ENCODE results near the gene STX12.

STX12 gene

GRCh38 chr1:27784700-27785099, 11.7 kb downstream of the STX12 start:
- Histone ChIP-seq H3K4me1 (ENCODE audit: insufficient read depth, low read length, poor library complexity, severe bottlenecking) (peaks cover 7% of the 10 kb centered on the region), H2AFZ (ENCODE audit: low read length) (no peak overlapping the region), H3K4me3 (ENCODE audit: low read length, poor library complexity, severe bottlenecking) (no peak overlapping the region), H3K36me3 (ENCODE audit: insufficient read depth, low read length) (peaks cover 6% of the 10 kb centered on the region; the same call in 1 of the 2 replicates), H3K9ac (ENCODE audit: low read depth, low read length, poor library complexity, severe bottlenecking) (no peak overlapping the region), H3K27me3 (ENCODE audit: insufficient read depth, low read length, poor library complexity, severe bottlenecking) (no peaks in the 10 kb centered on the region), H3K9me3 (ENCODE audit: insufficient read depth, low read depth, low read length) (no peaks in the 10 kb centered on the region), H4K20me1 (ENCODE audit: insufficient read depth, low read length, poor library complexity, severe bottlenecking) (no peaks in the 10 kb centered on the region), H3K79me2 (ENCODE audit: insufficient read depth, low read length) (peaks cover 7% of the 10 kb centered on the region; the same call in 1 of the 2 replicates), H3F3A (ENCODE audit: low read depth) (no peaks in the 10 kb centered on the region; the same call in 1 of the 2 replicates), H3K4me2 (ENCODE audit: low read depth, low read length, poor library complexity, severe bottlenecking) (no peak overlapping the region), H3K9me2 (replicated peaks; ENCODE audit: low read depth, low read length) (no peaks in the 10 kb centered on the region)
- TF ChIP-seq EZH2phosphoT487 (IDR thresholded peaks at IDR 0.05; ENCODE audit: borderline replicate concordance) (no peak), CTCF (conservative IDR thresholded peaks at IDR 0.05; ENCODE audit: low read length) (no peak)

- H3K9me2 ChIP-seq (replicated peaks; ENCODE audit: low read depth, low read length), result no peaks in the 10 kb centered on the region
- peaks cover 7% of the 10 kb centered on the region for H3K4me1 ChIP-seq (ENCODE audit: insufficient read depth, low read length, poor library complexity, severe bottlenecking)
- no peaks in the 10 kb centered on the region for H3K9me3 ChIP-seq (ENCODE audit: insufficient read depth, low read depth, low read length)
- H3F3A ChIP-seq (ENCODE audit: low read depth), result no peaks in the 10 kb centered on the region; the same call in 1 of the 2 replicates
- no peak overlapping the region for H3K4me3 ChIP-seq (ENCODE audit: low read length, poor library complexity, severe bottlenecking)
- no peak overlapping the region for H3K9ac ChIP-seq (ENCODE audit: low read depth, low read length, poor library complexity, severe bottlenecking)
- H3K79me2 ChIP-seq (ENCODE audit: insufficient read depth, low read length), result peaks cover 7% of the 10 kb centered on the region; the same call in 1 of the 2 replicates
- TF ChIP-seq EZH2phosphoT487 (IDR thresholded peaks at IDR 0.05; ENCODE audit: borderline replicate concordance) (no peak), CTCF (conservative IDR thresholded peaks at IDR 0.05; ENCODE audit: low read length) (no peak)
- no peaks in the 10 kb centered on the region for H4K20me1 ChIP-seq (ENCODE audit: insufficient read depth, low read length, poor library complexity, severe bottlenecking)
- no peak overlapping the region for H3K4me2 ChIP-seq (ENCODE audit: low read depth, low read length, poor library complexity, severe bottlenecking)
- H3K27me3 ChIP-seq (ENCODE audit: insufficient read depth, low read length, poor library complexity, severe bottlenecking), result no peaks in the 10 kb centered on the region
- H3K36me3 ChIP-seq (ENCODE audit: insufficient read depth, low read length), result peaks cover 14% of the 10 kb centered on the region; the same call in 1 of the 2 replicates
- no peak overlapping the region for H2AFZ ChIP-seq (ENCODE audit: low read length)
These were observed 12.9 kb downstream of the STX12 start for GRCh38 chr1:27785781-27786455.

- no peaks in the 10 kb centered on the region for H3K27me3 ChIP-seq (ENCODE audit: insufficient read depth, low read length, poor library complexity, severe bottlenecking)
- TF ChIP-seq CTCF (conservative IDR thresholded peaks at IDR 0.05; ENCODE audit: low read length) (no peak), EZH2phosphoT487 (IDR thresholded peaks at IDR 0.05; ENCODE audit: borderline replicate concordance) (no peak)
- no peak overlapping the region for H2AFZ ChIP-seq (ENCODE audit: low read length)
- H3K4me2 ChIP-seq (ENCODE audit: low read depth, low read length, poor library complexity, severe bottlenecking), result no peak overlapping the region
- no peak overlapping the region for H3K9ac ChIP-seq (ENCODE audit: low read depth, low read length, poor library complexity, severe bottlenecking)
- H3K9me3 ChIP-seq (ENCODE audit: insufficient read depth, low read depth, low read length), result no peaks in the 10 kb centered on the region
- no peak overlapping the region for H3K4me3 ChIP-seq (ENCODE audit: low read length, poor library complexity, severe bottlenecking)
- peaks cover 7% of the 10 kb centered on the region; the same call in 1 of the 2 replicates for H3K79me2 ChIP-seq (ENCODE audit: insufficient read depth, low read length)
- no peaks in the 10 kb centered on the region for H4K20me1 ChIP-seq (ENCODE audit: insufficient read depth, low read length, poor library complexity, severe bottlenecking)
- H3K4me1 ChIP-seq (ENCODE audit: insufficient read depth, low read length, poor library complexity, severe bottlenecking), result peaks cover 7% of the 10 kb centered on the region
- H3K9me2 ChIP-seq (replicated peaks; ENCODE audit: low read depth, low read length), result no peaks in the 10 kb centered on the region
- no peaks in the 10 kb centered on the region; the same call in 1 of the 2 replicates for H3F3A ChIP-seq (ENCODE audit: low read depth)
- peaks cover 14% of the 10 kb centered on the region; the same call in 1 of the 2 replicates for H3K36me3 ChIP-seq (ENCODE audit: insufficient read depth, low read length)
These were observed 14.9 kb downstream of the STX12 start for GRCh38 chr1:27787895-27788294.
